Stimulated activated memory B cell treated with anti-CD40 and anti-IgM and Interleukin-4, amounts not matched to agents 10 μg/mL and 1 μg/mL and 100 μg/mL, for 72 hours (primary cell): ENCODE data around the gene MDFIC.
A peak's percentile ranks its signal among the peaks of the same experiment; 100 is the strongest.
"Not testable (repeated sequence)": the region's sequence is repeated elsewhere in the genome, so short reads cannot be mapped to it uniquely, and the experiment has no call there.

ENCODE experiments used
- ATAC-seq: fragments of 150-1000 bp; cut with Tn5 transposase; 2 replicates; pipeline ENCODE4 v1.10.0; 2021
- H3K27ac Mint-ChIP-seq: one replicate; pipeline ENCODE4 v1.8.0; 2022; ENCODE audit warnings: mild to moderate bottlenecking, mixed read lengths
- H3K27me3 Mint-ChIP-seq: one replicate; pipeline ENCODE4 v1.8.0; 2022; ENCODE audit warnings: mixed read lengths
- H3K36me3 Mint-ChIP-seq: one replicate; pipeline ENCODE4 v1.8.0; 2022; ENCODE audit warnings: mixed read lengths
- H3K4me1 Mint-ChIP-seq: one replicate; pipeline ENCODE4 v1.8.0; 2022; ENCODE audit warnings: mixed read lengths
- H3K4me3 Mint-ChIP-seq: one replicate; pipeline ENCODE4 v1.8.0; 2022; ENCODE audit warnings: mild to moderate bottlenecking, moderate library complexity, mixed read lengths
- H3K9me3 Mint-ChIP-seq: one replicate; pipeline ENCODE4 v1.8.0; 2022; ENCODE audit warnings: mixed read lengths

MDFIC gene, protein sequence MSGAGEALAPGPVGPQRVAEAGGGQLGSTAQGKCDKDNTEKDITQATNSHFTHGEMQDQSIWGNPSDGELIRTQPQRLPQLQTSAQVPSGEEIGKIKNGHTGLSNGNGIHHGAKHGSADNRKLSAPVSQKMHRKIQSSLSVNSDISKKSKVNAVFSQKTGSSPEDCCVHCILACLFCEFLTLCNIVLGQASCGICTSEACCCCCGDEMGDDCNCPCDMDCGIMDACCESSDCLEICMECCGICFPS

DNA sequence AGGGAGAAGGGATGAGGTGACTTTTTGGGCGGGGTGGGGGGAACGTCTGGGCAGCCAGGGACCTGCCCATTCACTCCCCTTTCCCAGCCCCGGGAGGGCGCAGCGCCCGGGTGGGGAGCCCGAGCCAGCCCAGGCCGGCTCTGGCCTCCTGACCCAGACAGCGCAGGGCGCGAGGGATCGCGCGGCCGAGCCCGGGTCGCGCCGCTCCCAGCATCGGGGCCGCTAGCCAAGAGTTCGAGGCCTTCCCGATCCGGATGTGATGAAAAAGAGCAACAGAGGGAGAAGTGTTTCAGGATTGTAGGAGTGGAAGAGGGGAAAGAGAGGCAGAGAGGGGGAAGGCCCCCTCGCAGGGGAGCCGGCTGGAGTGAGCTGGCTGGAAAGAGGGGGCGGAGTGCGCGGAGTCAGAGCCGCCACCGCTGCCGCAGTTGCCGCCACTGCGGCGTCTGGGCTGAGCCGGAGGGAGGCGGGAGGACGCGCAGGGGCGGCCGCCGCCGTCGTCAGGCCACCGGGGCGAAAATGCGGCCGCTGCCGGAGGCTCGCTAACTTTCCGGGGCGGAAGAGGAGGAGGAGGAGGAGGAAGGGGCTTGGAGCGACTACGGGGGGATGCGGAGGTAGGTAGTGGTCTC lies at the start of gene MDFIC:
Gene MDFIC (plus strand): TSS at position 69 of the 626 bp plus-strand sequence. CDS start 940 bp downstream, outside the sequence.
- peaks cover 65% of the 10 kb centered on the region for H3K4me1 Mint-ChIP-seq
- peak within 1 kb of the TSS; percentile 99 for H3K27ac Mint-ChIP-seq
- no peaks in the 10 kb centered on the region for H3K27me3 Mint-ChIP-seq

DNA sequence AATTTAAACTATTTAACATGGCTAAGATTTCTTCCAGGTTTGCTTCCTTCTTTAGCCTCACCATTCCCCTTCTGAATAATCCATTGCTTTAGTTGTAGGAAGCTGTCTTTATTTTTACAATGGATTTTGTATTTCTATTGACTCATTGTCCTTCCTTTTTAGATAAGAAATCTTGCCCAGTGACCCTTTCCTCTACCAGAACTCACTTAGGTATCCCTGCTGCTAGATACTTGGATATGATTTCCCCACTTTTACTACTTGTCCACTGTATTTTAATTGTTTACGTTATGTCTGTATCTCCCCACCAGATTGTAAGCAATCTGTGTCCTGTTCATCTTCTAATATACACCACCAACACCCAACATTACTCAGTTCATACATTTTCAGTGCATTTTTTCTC lies 47.7 kb upstream of the MDFIC start:
- no peak for ATAC-seq
- Mint-ChIP-seq H3K36me3 (no peaks in the 10 kb centered on the region), H3K9me3 (no peaks in the 10 kb centered on the region), H3K4me1 (no peaks in the 10 kb centered on the region), H3K4me3 (no peak overlapping the region), H3K27ac (no peak overlapping the region), H3K27me3 (no peaks in the 10 kb centered on the region)

More for the DNA sequence above, at the start of gene MDFIC:
- Mint-ChIP-seq H3K9me3 (no peaks in the 10 kb centered on the region), H3K4me3 (peak within 1 kb of the TSS; percentile 97), H3K36me3 (peaks cover 14% of the 10 kb centered on the region)
- ATAC-seq, result peak; percentile 79

DNA sequence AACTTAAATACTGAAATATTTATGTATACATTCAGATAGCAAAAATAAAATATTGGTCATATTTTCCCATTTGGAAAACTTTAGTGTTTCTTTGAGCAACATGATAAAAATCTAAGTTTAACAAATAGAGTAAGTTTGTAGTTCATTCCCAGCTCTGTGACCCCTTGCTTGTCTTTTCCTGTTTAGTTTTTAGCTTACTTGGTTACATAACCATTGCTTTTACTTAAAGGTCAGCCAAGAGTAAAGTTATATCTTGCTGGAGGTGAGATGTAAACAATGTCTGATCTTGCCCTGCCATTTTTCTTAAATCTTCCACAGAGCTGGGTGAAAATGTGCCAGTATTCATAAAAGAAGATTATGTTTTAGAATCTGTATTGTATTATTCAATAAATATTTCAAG lies 46.7 kb upstream of the MDFIC start:
- H3K27me3 Mint-ChIP-seq, result no peaks in the 10 kb centered on the region
- no peak overlapping the region for H3K4me3 Mint-ChIP-seq
- no peak for ATAC-seq
- H3K36me3 Mint-ChIP-seq, result peaks cover 3% of the 10 kb centered on the region
- peaks cover 3% of the 10 kb centered on the region for H3K9me3 Mint-ChIP-seq
- H3K4me1 Mint-ChIP-seq, result no peaks in the 10 kb centered on the region
- H3K27ac Mint-ChIP-seq, result no peak overlapping the region

DNA sequence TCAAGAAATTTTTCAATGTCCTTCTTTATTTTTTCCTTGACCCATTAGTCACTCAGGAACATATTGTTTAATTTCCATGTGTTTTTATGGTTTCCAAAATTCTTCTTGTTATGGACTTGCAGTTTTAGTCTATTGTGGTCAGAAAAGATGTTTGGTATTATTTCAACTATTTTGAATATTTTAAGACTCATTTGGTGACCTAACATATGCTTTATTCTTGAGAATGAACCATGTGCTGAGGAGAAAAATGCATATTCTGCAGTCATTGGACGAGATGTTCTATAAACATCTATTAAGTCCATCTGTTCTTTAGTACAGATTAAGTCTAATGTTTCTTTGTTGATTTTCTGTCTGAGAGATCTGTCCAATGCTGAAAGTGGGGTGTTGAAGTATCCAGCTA lies 42.3 kb upstream of the MDFIC start:
- H3K4me1 Mint-ChIP-seq, result no peaks in the 10 kb centered on the region
- H3K36me3 Mint-ChIP-seq, result peaks cover 13% of the 10 kb centered on the region
- H3K4me3 Mint-ChIP-seq, result no peak overlapping the region
- H3K9me3 Mint-ChIP-seq, result peaks cover 10% of the 10 kb centered on the region
- H3K27ac Mint-ChIP-seq, result no peak overlapping the region
- H3K27me3 Mint-ChIP-seq, result no peaks in the 10 kb centered on the region
- no peak for ATAC-seq

DNA sequence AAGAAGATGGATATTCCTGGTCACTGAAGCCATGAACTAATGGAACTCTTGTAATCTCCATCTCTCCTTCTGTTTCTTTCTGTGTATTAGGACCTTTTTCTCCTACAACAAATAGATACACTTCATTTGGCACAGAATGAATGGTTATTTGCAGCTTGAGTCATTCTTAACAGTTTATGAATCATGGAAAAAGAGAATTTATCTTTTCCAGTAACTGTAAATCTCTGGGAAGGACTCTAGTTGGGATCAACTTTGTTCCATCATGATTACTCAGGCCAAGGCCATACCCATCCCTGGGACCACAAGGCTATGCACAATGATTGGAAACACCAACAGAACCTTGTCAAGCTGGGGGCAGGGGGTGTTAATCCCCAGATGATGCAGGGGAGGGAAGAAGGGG lies 36.1 kb upstream of the MDFIC start:
- Mint-ChIP-seq H3K4me3 (no peak overlapping the region), H3K9me3 (peaks cover 6% of the 10 kb centered on the region), H3K27ac (no peak overlapping the region), H3K4me1 (peaks cover 9% of the 10 kb centered on the region), H3K36me3 (peaks cover 6% of the 10 kb centered on the region), H3K27me3 (no peaks in the 10 kb centered on the region)
- no peak for ATAC-seq

DNA sequence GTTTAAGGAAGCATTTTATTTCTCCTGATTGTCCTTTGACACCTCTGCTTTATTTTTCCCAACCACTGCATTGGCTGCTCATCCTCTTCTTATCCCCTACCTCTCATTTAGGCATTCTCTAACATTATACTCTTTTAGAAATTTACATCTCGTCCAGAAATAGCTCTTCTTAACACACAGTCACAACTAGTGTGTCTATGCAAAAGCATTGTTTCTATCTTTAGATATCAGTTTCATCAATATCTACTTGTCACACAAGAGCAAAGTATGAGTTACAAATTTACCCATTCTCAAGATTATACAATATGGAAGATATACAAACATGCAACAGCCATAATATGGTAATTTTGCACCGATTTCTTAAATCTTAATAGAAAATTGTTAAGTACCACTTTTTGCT lies 35.7 kb upstream of the MDFIC start:
- Mint-ChIP-seq H3K4me3 (no peak overlapping the region), H3K9me3 (peaks cover 3% of the 10 kb centered on the region), H3K27me3 (no peaks in the 10 kb centered on the region), H3K36me3 (peaks cover 2% of the 10 kb centered on the region), H3K4me1 (peaks cover 9% of the 10 kb centered on the region), H3K27ac (no peak overlapping the region)
- no peak for ATAC-seq

DNA sequence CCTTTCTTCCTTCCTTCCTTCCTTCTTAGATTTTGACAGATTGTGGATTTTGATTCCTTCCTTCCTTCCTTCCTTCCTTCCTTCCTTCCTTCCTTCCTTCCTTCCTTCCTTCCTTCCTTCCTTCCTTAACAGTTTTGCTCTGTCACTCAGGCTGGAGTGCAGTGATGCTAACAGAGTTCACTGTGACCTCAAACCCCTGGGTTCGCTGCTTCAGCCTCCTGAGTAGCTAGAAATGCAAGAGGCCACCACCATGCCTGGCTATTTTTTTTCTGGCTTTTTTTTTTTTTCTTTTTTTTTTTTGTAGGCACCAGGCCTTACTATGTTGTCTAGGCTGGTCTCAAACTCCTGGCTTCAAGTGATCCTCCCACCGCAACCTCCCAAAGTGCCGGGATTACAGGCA lies 32.8 kb upstream of the MDFIC start:
- not testable (repeated sequence) for H3K36me3 Mint-ChIP-seq, H3K4me1 Mint-ChIP-seq, H3K27me3 Mint-ChIP-seq, H3K4me3 Mint-ChIP-seq, ATAC-seq, H3K9me3 Mint-ChIP-seq
- H3K27ac Mint-ChIP-seq, result peak overlapping the region; percentile 80

DNA sequence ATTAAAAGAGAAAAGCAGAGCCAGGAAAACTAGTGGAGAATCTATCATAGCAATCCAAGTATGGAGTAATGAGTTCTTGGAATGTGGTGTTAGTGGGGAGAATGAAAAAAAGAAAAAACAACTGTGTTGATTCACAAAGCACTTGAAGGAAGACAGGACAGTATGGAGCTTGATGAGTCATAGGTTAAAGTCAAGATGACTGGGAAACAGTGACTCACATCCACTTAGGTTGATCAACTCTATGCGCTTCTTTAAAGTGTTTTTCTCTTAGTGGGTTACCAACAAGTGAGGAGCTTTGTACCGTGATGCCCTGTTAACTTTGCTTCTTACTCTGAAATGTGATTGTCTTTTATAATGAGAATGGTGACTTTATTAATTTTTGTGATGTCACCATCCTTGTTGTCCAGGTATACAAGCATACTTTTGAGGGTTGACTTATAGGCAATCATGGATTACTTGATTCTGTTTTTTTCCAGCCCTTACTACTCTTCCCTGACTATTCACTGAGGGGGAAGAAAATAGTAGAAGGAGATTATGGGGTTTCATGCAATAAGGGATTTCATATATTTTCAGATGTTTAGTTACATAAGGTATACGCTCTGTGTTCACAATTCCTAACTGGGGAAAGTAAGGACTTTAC lies 32.1 kb upstream of the MDFIC start:
- Mint-ChIP-seq H3K9me3 (peaks cover 3% of the 10 kb centered on the region), H3K36me3 (peaks cover 9% of the 10 kb centered on the region), H3K4me1 (peaks cover 9% of the 10 kb centered on the region), H3K27ac (peak overlapping the region; percentile 80), H3K27me3 (peaks cover 2% of the 10 kb centered on the region), H3K4me3 (no peak overlapping the region)
- peak; percentile 82 for ATAC-seq

DNA sequence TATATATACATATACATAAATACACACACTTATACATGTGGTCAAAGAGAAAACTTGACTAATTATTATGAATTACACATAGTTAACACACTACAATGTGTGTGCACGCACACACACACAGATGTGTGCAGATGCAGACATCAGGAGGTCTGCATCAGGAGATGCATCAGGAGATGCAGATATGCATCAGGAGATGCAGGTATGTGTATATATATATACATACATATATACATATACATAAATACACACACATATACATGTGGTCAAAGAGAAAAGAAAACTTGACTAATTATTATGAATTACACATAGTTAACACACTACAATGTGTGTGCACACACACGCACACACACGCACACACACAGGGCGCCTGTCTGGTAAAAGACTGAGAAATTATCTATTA lies 31.3 kb upstream of the MDFIC start:
- Mint-ChIP-seq H3K27me3 (peaks cover 8% of the 10 kb centered on the region), H3K9me3 (peaks cover 3% of the 10 kb centered on the region), H3K4me1 (peaks cover 9% of the 10 kb centered on the region), H3K27ac (no peak overlapping the region), H3K36me3 (peaks cover 9% of the 10 kb centered on the region), H3K4me3 (no peak overlapping the region)
- no peak for ATAC-seq

DNA sequence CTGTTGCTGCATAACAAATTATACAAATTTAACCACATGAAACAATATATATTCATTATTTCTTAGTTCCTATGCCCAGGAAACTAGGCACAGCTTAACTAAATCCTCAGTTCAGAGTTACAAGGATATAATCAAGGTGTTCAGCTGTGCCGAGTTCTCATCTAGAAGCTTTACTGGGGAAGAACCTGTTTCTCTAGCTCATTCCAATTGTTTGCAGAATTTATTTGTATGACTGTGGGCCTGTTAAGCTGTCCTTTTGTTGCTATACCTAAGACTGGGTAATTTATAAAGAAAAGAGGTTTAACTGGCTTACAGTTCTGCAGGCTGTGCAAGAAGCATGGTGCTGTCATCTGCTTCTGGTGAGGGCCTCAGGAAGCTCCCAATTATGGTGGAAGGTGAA lies 21.8 kb upstream of the MDFIC start:
- no peaks in the 10 kb centered on the region for H3K4me1 Mint-ChIP-seq
- no peak overlapping the region for H3K27ac Mint-ChIP-seq
- H3K27me3 Mint-ChIP-seq, result peaks cover 2% of the 10 kb centered on the region
- no peaks in the 10 kb centered on the region for H3K36me3 Mint-ChIP-seq
- H3K4me3 Mint-ChIP-seq, result no peak overlapping the region
- ATAC-seq, result no peak
- no peaks in the 10 kb centered on the region for H3K9me3 Mint-ChIP-seq

DNA sequence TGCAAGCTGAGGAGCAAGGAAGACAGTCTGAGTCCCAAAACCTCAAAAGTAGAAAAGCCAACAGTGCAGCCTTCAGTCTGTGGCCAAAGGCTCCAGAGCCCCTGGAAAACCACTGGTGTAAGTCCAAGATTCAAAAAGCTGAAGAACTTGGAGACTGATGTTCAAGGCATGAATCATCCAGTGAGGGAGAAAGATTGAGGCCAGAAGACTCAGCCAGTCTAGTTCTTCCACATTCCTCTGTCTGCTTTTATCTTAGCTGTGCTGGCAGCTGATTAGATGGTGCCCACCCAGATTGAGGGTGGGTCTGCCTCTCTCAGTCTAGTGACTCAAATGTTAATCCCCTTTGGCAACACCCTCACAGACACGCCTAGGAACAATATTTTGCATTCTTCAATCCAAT lies 20.1 kb upstream of the MDFIC start:
- no peak for ATAC-seq
- Mint-ChIP-seq H3K27ac (no peak overlapping the region), H3K9me3 (no peaks in the 10 kb centered on the region), H3K4me1 (no peaks in the 10 kb centered on the region), H3K36me3 (no peaks in the 10 kb centered on the region), H3K4me3 (no peak overlapping the region), H3K27me3 (no peaks in the 10 kb centered on the region)

DNA sequence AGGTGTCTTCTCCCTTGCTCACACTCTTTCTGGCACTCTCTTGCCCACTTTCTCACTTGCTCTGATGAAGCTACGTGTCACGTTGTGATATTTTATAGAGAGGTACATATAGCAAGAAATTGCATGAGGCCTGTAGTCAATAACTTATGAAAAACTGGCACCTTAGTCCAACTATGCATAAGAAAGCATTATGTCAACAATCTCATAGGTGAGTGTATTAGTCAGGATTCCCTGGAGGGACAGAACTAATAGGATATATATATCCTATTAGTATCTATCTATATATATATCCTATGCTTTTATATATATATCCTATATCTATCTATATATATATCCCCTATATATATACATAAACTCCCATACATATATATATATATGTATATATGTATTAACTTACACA lies 18.8 kb upstream of the MDFIC start:
- no peak for ATAC-seq
- no peak overlapping the region for H3K4me3 Mint-ChIP-seq
- H3K27ac Mint-ChIP-seq, result no peak overlapping the region
- no peaks in the 10 kb centered on the region for H3K27me3 Mint-ChIP-seq
- H3K9me3 Mint-ChIP-seq, result peaks cover 1% of the 10 kb centered on the region
- no peaks in the 10 kb centered on the region for H3K4me1 Mint-ChIP-seq
- no peaks in the 10 kb centered on the region for H3K36me3 Mint-ChIP-seq

DNA sequence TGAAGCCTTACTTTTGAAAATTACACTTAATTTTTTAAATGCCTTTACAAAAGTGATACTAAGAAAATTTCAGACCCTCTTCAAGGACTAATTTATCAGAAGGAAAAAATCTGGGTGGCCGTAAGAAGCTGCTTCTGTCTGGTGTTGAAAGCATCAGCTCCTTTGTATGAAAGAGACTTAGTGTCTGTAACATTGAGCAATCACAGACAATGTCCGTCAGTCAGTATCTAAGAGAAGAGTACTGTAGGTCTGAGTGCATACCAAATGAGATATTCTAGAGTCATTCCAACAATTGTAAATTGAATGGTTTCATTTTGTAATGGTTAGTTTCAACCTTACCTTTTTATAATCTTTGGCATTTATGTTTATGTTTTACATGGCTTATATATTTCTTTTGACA lies 11.1 kb upstream of the MDFIC start:
- peaks cover 14% of the 10 kb centered on the region for H3K4me1 Mint-ChIP-seq
- peaks cover 5% of the 10 kb centered on the region for H3K9me3 Mint-ChIP-seq
- H3K4me3 Mint-ChIP-seq, result no peak overlapping the region
- no peaks in the 10 kb centered on the region for H3K27me3 Mint-ChIP-seq
- no peak for ATAC-seq
- no peak overlapping the region for H3K27ac Mint-ChIP-seq
- no peaks in the 10 kb centered on the region for H3K36me3 Mint-ChIP-seq

DNA sequence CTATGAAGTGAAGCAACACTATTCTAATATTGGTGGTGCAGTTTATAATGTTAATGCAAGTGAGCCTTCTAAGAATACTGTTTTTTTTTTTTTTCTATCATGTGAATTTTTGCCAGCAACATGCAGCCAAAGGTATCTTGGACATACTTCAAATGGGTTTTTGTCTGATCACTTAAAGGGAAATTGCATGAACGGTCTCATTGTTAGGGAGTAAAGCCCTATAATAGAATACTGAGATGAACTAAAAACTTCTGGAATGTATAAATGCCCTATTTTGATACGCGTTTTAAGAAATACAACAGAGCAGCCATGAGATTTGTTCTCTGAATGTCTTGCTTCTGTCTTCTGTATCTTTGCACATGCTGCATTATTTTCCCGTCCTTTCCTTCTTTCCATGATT lies 10.5 kb upstream of the MDFIC start:
- H3K27me3 Mint-ChIP-seq, result no peaks in the 10 kb centered on the region
- peak overlapping the region; percentile 99 for H3K27ac Mint-ChIP-seq
- ATAC-seq, result no peak
- H3K4me1 Mint-ChIP-seq, result peaks cover 21% of the 10 kb centered on the region
- H3K9me3 Mint-ChIP-seq, result peaks cover 5% of the 10 kb centered on the region
- no peak overlapping the region for H3K4me3 Mint-ChIP-seq
- H3K36me3 Mint-ChIP-seq, result no peaks in the 10 kb centered on the region

DNA sequence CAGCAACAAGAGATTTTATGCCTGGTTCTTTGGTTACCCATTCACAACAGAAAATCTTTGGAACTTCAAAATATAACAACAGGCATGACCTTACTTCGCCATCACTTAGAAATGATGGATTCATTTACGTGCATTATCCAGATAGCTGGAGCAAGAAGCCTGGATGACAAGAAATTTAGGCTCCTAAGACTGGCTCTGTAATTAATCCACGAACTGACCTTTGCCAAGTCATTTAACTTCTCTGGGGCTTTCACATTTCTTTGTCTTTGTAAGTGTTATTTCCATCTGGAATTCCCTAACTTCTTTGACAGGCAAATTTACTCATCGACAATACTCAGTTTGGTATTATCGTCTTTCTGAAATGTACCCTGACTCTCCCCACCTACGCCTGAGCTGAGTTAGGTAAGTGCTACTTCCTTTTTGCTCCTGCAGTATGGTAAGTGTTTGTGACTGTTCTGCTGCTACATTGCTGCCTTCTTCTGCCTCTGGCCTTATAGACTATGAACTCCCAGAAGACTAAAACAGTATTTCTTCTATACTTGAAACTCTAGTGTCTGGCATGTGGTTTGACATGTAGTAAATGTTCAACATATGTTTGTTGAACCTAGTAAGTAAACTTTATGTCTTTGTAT lies 5.5 kb upstream of the MDFIC start:
- Mint-ChIP-seq H3K27ac (peak overlapping the region; percentile 99), H3K4me1 (peaks cover 68% of the 10 kb centered on the region), H3K27me3 (no peaks in the 10 kb centered on the region), H3K4me3 (peak overlapping the region; percentile 60), H3K36me3 (no peaks in the 10 kb centered on the region), H3K9me3 (no peaks in the 10 kb centered on the region)
- peak; percentile 91 for ATAC-seq
